HG03558 (cell line): ENCODE measurements around the gene GSE1.

Experiments
- ATAC-seq: cut with Tn5 transposase; IDR thresholded peaks from one replicate; pipeline ENCODE4 v1.9.1; 2021; ENCODE audit warnings: moderate number of reproducible peaks; ENCODE audit not compliant: unreplicated experiment; ENCODE audit errors: extremely low read depth

GSE1 gene

DNA sequence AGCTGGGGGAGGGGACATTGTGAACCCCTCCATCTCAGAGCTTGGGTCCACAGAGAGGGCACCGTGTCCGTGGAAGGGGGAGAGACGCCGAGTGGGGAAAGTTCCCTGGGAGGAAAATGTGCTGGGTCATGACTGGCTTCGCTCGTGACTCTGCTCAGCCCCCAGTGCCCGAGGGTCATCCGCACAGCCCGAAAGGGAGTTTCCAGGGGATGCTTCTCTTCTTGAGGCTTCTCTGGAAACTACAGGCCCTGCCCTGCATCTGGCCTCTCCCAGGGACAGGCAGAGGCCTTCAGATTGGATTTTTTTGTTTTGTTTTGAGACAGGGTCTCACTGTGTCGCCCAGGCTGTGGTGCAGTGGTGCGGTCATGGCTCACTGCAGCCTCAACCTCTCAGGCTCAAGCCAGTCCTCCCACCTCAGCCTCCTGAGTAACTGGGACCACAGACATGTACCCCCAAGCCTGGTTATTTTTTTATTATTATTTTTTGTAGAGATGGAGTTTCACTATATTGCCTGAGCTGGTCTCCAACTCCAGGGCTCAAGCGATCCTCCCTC lies 9.8 kb upstream of the GSE1 start:
- ATAC-seq = no peak

- no peak for ATAC-seq
These were observed 8.9 kb upstream of the GSE1 start for GRCh38 chr16:85604145-85604705.

DNA sequence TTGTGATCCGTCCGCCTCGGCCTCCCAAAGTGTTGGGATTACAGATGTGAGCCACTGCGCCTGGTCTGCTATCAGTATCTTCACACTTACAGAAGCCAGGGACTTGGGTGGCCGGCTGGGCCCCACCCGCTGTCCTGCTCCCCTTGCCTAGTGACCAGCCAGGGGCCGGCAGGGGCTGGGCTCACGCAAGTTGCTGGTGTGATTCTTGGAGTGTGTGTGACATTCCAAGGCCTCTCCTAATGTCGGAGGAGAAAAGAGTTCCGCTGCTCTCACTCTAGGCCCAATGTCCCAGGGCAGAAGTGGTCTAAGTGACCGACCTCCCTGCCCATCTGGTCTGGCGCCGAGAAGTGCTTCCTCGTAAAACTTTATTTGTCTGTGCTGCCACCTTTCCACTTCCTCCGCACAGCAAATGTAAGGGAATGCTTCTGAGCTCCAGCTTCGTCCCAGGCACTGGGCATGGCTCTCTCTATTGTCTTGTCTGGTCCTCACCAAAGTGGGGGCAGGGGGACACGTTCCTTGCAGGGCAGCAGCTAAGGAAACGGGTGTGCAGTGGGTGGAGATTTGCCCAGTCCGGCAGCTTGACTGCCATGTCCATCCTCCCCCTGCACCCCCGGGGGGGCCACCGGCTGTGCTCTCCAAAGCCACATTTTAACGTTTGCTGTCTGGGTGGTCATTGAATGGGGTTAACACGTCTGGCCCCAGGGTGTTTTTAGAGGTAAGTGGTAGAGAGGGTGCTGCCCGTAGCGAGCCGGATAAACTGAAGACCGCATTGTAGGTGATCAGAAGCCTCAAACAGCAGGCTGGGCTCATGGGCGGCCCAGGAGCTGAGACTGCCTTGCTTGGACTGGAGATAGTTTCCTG lies 7.8 kb upstream of the GSE1 start:
- ATAC-seq = no peak

DNA sequence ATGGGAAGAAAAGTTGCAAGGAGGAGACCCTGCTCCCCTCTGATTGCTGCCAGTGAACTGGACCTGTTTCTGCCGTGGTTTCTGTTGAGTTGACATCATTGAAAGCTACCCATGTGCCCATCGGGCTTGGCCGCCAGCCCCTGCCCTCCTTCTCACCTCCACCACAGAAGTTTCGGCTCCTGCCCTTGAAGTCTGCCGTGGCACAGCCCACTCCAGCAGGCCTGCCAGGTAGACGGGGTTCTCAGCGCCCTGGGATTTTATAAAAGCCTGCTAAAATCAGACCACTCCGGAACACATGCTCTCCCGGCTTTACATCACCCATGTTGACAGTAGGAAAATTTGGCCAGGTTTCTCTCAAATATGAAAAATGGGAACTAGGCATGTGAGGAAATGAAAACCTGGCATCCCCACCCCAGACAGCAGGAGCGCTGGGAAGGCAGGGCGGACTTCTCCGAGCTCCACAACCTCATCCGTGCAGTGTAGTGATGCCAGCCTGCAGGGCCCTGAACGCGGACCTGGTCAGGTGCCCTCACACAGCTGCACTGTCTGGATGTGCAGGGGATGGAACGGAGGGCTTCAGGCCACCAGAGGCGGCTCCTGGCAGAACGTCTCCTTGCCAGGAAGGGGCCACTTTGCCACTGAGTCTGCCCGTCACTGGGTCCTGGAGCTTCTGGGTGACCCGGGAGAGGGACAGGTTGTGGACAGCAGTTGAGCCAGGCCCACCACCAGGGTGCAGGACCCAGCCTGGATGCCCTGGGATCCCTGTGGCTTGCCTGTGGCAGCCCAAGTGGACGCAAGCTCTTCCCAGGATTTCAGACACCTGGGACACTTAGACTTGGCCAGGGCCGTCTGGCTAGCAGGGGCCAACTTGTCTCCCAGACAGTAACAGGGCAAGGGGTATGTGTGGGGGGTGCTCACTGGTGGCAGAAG lies 6.9 kb upstream of the GSE1 start:
- no peak for ATAC-seq

DNA sequence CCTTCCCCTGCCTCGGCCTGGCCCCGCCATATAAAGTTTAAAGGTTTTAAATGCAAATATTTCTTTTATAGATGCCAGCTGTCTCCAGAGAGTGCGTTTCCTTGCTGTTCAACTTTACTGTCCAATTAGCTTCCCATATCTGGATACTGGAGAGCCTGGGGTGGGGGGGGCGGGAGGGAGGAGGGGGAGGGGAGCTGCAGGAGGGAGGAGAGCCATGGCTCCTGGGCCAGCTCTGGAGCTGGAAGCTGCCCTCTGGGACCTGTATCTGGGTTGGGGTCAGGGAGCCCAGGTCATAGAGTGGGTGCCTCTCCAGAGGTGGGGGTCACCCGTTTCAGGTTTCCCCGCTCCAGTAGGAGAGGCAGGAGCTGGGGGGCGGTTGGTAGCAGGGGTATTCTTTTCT lies 6.2 kb upstream of the GSE1 start:
- ATAC-seq = no peak

DNA sequence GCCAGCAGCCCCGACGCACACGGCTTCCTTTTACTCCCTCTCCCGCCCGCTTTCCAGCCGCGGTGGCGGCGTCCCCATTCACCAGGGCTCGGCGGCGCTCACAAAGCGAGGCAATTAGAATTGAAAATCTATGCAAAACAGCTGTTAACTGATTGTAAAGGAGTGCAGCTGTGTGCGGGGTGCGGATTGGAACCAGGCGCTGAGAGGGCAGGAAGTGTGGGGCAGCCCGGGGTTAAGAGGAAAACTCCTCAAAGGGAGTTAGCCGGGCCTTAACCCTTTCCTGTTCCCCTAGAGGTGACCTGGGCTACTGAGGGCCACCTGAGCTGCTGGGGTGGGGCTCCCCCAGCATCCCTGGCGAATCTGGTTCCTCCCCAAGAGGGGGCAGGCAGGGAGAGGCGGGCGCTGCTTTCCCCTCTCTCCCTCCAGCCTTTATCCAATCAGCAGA lies 5.8 kb upstream of the GSE1 start:
- ATAC-seq = no peak

DNA sequence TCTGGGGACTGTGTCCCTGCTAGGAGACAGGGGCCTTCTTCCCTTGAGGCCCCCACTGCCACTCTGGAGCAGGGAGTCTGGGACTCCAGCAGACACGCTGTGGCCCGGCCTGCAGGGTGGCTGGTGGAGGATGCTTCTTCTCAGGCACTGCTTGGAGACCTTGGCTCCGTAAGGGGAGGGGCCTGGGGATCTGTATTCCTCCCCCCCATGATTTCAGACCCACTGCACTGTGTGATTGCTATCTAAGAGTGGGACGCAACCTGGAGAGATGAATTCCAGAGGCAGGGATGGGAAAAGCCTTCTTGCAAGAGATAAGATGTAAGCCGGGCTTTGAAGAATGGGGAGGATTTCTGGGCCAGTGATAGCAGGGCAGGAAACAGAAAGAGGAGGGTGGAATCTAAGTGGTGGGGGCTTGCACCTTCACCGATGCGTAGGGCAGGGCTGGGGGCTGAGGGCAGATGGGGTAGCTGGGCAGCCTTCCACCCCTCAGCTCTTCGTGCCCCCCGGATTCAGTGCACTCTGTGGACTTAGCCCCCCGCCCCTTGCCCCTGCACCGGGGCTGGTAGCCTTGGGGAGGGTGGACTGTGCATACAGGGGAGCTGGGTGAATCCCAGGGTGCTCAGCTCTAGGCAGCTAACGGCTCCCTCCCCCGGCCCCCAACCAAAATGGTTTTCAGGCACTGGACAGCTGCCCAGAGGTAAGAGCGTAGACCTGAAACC lies 5.2 kb upstream of the GSE1 start:
- ATAC-seq = no peak

DNA sequence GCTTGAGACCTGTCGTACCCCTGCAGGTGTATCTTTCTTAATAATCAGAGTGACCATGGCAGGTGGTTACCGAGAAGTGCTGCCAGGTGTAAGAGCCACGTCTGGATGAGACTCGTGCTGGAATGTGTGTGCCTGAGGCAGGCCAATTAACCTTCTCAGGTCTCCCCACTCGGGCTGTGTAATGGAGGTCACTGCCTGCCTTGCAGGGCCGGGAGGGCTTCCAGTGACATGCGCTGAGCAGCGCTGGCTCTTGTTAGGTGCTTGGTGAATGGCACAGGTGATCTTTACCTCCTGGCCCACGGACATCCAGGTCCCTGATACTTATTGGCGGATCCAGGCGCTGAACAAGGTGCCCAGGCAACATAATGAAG lies 4.6 kb upstream of the GSE1 start:
- no peak for ATAC-seq

GRCh38 chr16:85608887-85609286 lies 4.2 kb upstream of the GSE1 start:
- ATAC-seq = no peak

DNA sequence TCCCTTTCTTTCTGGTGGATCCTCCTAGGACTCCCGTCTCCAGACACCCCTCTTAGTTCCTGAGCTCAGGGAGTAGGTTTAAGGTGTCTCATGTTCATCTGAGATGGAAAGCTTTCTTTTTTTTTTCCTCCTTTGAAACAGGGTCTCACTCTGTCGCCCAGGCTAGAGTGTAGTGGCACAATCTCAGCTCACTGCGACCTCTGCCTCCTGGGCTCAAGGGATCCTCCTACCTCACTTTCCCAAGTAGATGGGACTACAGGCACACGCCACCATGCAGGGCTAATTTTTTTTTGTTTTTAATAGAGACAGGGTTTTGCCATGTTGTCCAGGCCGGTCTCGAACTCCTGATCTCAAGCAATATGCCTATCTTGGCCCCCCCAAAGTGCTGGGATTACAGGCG lies 3.6 kb upstream of the GSE1 start:
- no peak for ATAC-seq

DNA sequence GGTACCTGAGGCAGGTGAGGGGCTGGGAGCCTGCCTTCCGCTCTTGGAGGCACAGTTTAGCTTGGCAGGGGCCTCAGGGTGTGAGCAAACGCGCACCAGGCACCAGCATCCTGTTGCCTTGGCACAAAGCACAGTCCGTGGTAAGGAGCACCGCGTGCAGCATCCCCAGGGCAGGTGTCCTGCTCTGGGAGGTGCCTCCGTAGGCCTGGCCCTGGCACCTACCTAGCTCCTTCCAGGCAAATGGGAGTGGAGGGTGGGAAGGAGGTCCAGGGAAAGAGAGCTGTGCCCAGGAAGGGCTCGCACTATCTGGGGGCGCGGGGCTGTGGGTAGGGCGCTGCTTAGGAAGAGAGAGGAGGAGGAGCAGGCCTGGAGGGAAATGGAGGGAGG lies 3.1 kb upstream of the GSE1 start:
- no peak for ATAC-seq

- peak; percentile 30 for ATAC-seq
These were observed 2.5 kb upstream of the GSE1 start for GRCh38 chr16:85610446-85611193.

DNA sequence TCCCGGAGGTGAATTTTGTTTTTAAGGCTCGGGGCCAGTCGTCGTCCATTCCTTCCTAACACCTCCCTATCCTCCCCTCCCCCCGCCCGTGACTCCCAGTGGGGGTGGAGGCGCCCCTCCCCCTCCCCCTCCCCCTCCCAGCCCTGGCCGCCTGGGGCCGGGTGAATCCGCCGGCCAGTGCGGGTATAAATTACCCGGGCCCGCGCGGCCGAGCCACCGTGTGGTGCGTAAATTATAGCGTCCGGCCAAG lies 2.0 kb upstream of the GSE1 start:
- no peak for ATAC-seq

GRCh38 chr16:85611444-85612190 lies 1.5 kb upstream of the GSE1 start:
- ATAC-seq = no peak

DNA sequence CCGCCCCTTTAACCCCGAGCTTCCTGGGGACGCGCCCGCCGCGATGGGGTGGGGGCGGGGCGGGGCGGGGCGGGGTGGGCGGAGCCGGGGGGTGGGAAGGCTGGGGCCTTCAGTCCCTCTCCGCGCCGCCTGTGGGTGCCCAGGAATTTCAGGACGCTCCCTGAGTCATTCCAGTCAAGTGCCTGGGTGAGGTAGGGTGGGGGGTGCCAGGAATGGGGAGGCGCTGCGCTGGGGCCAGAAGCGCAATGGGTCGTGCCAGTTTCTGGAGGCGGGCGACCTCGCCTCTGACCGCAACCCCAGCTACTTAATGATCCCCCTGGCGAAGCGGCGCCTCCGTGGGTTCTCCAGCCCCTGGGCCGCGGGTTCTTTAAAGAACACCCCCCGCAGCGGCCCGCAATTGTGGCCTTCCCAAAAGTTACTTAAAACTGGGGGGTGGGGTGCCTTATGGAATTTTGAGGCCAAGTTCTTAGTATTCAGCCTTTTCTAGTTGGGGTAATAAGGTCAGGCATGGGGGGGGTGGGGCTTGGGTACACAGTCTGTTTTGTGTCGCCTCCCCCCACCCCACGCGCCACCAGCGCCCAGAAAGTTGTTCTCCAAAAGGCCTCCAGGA lies 826 bp upstream of the GSE1 start:
- no peak for ATAC-seq

DNA sequence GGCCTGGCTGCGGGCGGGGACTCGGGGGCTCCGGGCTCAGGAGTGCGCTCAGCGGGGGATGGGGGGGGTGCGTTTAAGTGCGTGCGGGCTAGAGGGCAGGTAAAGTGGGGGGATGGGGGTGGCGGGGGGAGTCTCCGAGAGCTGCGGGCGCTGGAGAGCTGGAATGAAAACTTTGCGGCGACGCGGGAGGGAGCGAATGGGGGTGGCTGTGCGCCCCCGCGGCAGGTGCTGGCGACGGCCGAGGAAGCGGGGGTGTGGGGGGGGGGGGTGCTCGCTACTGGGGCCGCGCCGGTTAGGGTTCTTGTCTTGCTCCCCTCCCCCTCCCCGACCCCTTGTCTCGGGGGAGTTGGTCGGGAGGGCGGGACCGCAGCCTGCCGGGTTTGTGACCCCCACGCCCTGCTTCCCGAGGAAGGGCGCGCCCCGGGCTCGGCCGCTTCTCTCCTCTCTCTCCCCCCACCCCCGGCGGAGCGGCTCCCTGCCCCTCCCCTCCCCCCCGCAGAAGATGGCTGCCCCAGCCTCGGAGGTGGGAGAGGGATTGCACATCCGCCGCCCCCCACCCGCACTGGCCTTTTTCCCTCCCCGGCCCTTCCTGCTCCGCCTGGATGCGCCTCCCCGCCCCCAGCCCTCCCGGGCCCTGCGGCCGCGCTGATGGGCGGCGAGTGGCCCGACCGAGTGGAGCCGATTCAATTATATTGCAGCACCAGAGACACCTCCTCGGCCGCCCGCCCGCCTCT lies 649 bp downstream of the GSE1 start:
- no peak for ATAC-seq

DNA sequence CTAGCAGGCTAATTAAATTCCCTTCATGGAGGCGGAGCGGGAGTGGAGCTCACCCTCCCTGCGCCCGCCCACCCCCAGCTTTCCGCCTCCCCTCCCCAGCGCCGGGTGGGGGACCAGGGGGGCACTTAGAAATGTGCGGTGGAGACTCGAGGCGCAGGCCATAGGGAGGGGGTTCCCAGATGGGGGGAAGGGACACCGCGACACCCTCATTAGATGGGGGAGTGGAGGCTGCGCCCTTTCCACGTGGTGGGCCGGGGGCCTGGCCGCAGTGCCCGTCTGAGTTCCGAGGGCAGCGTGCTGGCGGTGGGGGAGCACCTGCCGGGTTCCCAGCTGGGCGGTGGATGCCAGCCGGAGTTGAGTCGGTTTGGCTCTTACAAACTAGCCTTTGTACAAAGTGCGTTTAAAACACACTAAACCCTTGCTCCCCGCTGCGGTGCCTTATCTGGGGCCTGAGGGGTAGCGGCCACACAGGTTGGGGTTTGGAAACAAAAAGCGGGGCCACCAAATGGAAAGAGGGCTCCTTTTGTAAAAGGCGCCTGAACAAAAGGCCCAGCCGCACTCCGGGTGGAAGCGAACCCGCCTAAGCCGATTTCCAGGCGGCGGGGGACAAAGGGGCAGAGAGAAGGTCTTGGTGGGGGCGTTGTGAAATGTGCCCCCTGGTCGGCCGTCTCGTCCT lies 1.4 kb downstream of the GSE1 start:
- no peak for ATAC-seq
